Ovary (tissue), 9 donors: ENCODE measurements around the gene SUPT6H. TPM values are rescaled to one million over a fixed set of nuclear protein-coding genes. Genes with fewer than 3 reads are reported as not detected.

Experiments used
- DNase-seq, 5 donors: peaks; one replicate each; pipeline ENCODE4 v3.0.0-alpha.2; 2019 to 2020
- H3K27ac ChIP-seq, 2 donors: fragments of 200-600 bp; one replicate each; pipeline versions ENCODE4 v1.5.1 to v1.8.0; 2019 to 2022
- H3K27me3 ChIP-seq: fragments of 200-600 bp; one replicate; pipeline ENCODE4 v1.8.0; 2022
- H3K36me3 ChIP-seq: fragments of 200-600 bp; sonication (generic); one replicate; pipeline ENCODE4 v1.5.1; 2019
- H3K4me1 ChIP-seq: one replicate; pipeline ENCODE4 v1.8.1; 2013; ENCODE audit warnings: mild to moderate bottlenecking, moderate library complexity; ENCODE audit not compliant: insufficient read depth
- H3K4me3 ChIP-seq: fragments of 200-600 bp; sonication (generic); one replicate; pipeline ENCODE4 v1.5.1; 2017
- H3K9me3 ChIP-seq, 2 donors: fragments of 200-600 bp in 1 of 2; sonication (generic) in 1 of 2; one replicate each; pipeline versions ENCODE4 v1.5.1 to v1.8.1; 2013 to 2019; ENCODE audit warnings: mild to moderate bottlenecking in 1 of 2, moderate library complexity in 1 of 2
- EP300 ChIP-seq: sonication (generic); formaldehyde crosslinking; IDR thresholded peaks from one replicate; pipeline ENCODE4 v1.6.1; 2017; ENCODE audit warnings: antibody characterized with exemption
- POLR2A ChIP-seq: fragments of 450-650 bp; IDR thresholded peaks from one replicate; pipeline ENCODE4 v1.6.1; 2017; ENCODE audit warnings: antibody characterized with exemption, mild to moderate bottlenecking, moderate library complexity
- WGBS, 3 donors: extraction: QIAGEN DNeasy Blood & Tissue Kit in 1 of 3; methylation state at CpG; one replicate each; pipeline versions ENCODE4 v1.1.5 to v1.1.7; 2013 to 2017; 5-methylcytosine and 5-hydroxymethylcytosine counted together
- intact Hi-C, 4 donors: fragments of 100-400 bp; cut with DNase I; formaldehyde crosslinking; loops; one replicate each; pipeline versions ENCODE4 v1.11.0 to v1.15.1; 2022 to 2023
- polyA plus RNA-seq, 2 donors: library from polyadenylated mRNA; stranded (reverse); fragments of 200-250 nt in 1 of 2; fragments of 350-450 nt in 1 of 2; fragmentation: Illumina TruSeq in 1 of 2; extraction: RNeasy Lipid Tissue Mini Kit (QIAGEN cat#74804) in 1 of 2; gene quantifications; one replicate each; pipeline ENCODE4 v1.2.3, GENCODE V29; 2013 to 2014
- total RNA-seq, 7 donors: library from RNA; depleted of rRNA in 2 of 7; stranded (reverse); fragments of >200 nt in 2 of 7; fragmentation: NEBNext Ultra II Directional in 3 of 7; extraction: Animal tissue kit (Norgen Biotek cat#: 25700) in 3 of 7; gene quantifications; one replicate each; pipeline versions ENCODE4 v1.1.0 to v1.2.4, GENCODE V29; 2016 to 2023
- TF ChIP-seq, protein P1 (sequence below), 3 donors: fragments of 450-650 bp in 2 of 3; fragments of 200-600 bp in 1 of 3; IDR thresholded peaks; one replicate each; pipeline versions ENCODE4 v1.5.1 to v1.8.0; 2016 to 2022; ENCODE audit warnings: antibody characterized with exemption in 3 of 3, mild to moderate bottlenecking in 1 of 3
- donor health status: DM: no; HTN: no; CAD: no; lungs with moderate emphysema.
- donor health status: DM: no; HTN: no; CAD: no.
- donor health status: Bipolar disorder and iron deficiency.
- donor health status: DM: yes; HTN: yes; CAD: no.
- donor health status: DM: no; HTN: no; CAD: no.
- donor health status: DM: yes; HTN: yes; CAD: no.

SUPT6H gene
- total and polyA plus RNA-seq, 9 donors: 34.8 to 83.8 (median 67.2) TPM

DNA sequence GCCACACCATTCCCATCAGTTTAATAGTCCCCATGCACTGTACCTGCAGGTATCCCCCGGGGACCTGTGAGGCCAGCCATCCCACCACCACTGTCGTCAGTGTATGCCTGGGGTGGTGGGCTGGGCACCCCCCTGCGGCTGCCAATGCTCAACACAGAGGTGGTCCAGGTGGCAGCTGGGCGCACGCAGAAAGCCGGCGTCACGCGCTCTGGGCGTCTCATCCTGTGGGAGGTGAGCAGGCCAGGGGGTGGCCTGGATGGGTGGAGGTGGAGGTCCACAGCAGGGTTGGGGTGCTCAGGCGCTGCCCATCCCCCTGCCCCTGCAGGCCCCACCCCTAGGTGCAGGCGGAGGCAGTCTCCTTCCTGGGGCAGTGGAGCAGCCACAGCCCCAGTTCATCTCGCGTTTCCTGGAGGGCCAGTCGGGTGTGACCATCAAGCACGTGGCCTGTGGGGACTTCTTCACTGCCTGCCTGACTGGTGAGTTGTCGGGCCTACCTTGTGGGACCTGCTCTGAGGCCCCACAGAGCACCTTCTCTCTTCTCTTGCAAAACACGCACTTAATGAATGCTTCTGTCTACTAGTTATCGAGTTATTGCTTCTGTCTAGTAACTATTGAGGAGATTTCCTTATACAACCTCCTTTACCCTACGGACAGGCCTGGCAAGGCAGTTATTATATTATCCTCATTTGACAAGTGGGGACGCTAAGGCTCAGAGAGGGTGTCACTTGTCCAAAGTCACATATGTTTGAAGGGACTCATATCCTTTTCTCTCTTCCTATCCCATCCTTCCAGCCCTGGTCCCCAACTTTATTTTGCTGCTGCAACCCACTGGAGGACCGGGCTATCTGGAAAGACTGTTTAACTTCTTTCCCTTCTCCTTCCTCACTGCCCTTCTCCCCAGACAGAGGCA is 76.0 kb downstream of the SUPT6H start:
- H3K27me3 ChIP-seq: no peaks in the 10 kb centered on the region
- H3K9me3 ChIP-seq: no peaks in the 10 kb centered on the region
- H3K4me1 ChIP-seq: no peaks in the 10 kb centered on the region
- intact Hi-C loops: no loop called here
- H3K36me3 ChIP-seq: no peaks in the 10 kb centered on the region
- H3K4me3 ChIP-seq: no peak overlapping the region
- H3K27ac ChIP-seq: no peak overlapping the region
- TF ChIP-seq, protein P1, sequence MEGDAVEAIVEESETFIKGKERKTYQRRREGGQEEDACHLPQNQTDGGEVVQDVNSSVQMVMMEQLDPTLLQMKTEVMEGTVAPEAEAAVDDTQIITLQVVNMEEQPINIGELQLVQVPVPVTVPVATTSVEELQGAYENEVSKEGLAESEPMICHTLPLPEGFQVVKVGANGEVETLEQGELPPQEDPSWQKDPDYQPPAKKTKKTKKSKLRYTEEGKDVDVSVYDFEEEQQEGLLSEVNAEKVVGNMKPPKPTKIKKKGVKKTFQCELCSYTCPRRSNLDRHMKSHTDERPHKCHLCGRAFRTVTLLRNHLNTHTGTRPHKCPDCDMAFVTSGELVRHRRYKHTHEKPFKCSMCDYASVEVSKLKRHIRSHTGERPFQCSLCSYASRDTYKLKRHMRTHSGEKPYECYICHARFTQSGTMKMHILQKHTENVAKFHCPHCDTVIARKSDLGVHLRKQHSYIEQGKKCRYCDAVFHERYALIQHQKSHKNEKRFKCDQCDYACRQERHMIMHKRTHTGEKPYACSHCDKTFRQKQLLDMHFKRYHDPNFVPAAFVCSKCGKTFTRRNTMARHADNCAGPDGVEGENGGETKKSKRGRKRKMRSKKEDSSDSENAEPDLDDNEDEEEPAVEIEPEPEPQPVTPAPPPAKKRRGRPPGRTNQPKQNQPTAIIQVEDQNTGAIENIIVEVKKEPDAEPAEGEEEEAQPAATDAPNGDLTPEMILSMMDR (IDR thresholded peaks at IDR 0.05): no peak
- TF ChIP-seq EP300: no peak
- no peak for TF ChIP-seq POLR2A
- 85 to 93% (median 87%) methylated on average over 19 to 22 of the region's 22 CpGs for WGBS, 3 donors
- DNase-seq: no peak

DNA sequence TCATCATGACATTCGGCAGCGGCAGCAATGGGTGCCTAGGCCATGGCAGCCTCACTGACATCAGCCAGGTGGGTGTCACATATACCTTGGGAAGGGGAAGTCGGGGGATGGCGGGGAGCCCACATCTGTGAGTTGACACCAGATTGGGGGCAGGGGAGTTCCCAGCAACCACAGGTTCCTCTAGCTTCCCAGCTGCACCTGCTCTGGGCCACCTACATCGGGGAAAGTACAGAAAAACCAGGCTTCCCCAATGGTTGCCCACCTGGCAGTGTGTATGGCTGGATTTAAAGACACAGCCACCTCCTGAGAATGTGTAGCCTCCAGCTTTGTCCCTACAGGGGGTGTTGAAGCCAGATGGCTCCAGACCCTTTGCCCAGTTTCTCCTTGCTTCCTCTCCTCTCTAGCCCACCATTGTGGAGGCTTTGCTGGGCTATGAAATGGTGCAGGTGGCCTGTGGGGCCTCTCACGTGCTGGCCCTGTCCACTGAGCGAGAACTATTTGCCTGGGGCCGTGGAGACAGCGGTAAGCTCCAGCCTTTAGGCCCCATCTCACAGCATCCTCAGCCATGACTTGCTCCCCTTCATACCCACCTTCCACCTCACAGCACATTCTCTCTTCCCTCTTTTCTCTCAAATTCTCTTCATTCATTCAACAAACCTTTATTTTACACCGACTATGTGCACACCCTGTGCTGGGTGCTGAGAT is 76.8 kb downstream of the SUPT6H start:
- no peak for DNase-seq
- WGBS, 3 donors: 86 to 88% (median 86%) methylated on average over 10 of the region's 10 CpGs
- Histone ChIP-seq H3K36me3 (no peaks in the 10 kb centered on the region), H3K4me1 (no peaks in the 10 kb centered on the region), H3K9me3 (no peaks in the 10 kb centered on the region), H3K27ac (no peak overlapping the region), H3K4me3 (no peak overlapping the region), H3K27me3 (no peaks in the 10 kb centered on the region)
- TF ChIP-seq, protein P1 (IDR thresholded peaks at IDR 0.05): no peak
- TF ChIP-seq EP300: no peak
- TF ChIP-seq POLR2A: no peak
- intact Hi-C loops: no loop called here

DNA sequence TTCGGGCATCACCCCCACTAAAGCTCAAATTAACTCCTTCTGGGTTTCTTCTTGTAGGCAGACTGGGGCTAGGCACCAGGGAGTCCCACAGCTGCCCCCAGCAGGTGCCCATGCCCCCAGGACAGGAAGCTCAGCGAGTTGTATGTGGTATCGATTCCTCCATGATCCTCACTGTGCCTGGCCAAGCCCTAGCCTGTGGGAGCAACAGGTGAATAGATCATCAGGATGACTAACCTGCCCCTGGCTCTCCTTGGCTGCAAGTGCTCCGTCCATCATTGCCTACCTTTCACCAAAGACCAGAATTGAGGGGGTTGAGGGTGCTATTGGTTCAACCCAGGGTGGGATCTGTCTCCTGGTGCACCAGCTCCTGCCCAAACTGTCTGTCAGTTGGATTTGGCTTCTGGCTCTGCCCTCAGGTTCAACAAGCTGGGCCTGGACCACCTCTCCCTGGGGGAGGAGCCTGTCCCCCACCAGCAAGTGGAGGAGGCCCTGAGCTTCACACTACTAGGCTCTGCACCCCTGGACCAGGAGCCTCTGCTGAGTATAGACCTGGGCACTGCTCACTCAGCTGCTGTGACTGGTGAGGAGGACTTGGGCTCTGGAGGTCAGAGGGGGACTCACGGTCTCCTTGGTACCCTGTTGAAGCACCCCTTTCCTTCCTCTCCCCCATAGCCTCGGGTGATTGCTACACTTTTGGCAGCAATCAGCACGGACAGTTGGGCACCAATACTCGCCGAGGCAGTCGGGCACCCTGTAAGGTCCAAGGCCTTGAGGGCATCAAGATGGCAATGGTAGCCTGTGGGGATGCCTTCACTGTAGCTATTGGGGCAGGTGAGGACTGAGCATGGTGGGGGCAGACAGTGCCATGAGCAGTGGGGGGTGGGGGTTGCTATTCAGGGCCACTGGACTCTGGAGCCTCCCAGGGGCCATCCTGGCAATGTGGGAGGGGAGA is 78.7 kb downstream of the SUPT6H start:
- Histone ChIP-seq H3K4me1 (peaks cover 7% of the 10 kb centered on the region), H3K27ac (no peak overlapping the region), H3K36me3 (no peaks in the 10 kb centered on the region), H3K9me3 (no peaks in the 10 kb centered on the region), H3K4me3 (no peak overlapping the region), H3K27me3 (no peaks in the 10 kb centered on the region)
- intact Hi-C loops: no loop called here
- peak in 1 of 5 donors; percentile 29 for DNase-seq
- 80 to 82% (median 81%) methylated on average over 10 of the region's 10 CpGs for WGBS, 3 donors
- TF ChIP-seq, protein P1 (IDR thresholded peaks at IDR 0.05): no peak
- TF ChIP-seq EP300 (no peak), POLR2A (no peak)
